ENCODE data around the gene ARL15. TPM values are rescaled to one million over a fixed set of nuclear protein-coding genes. Genes with fewer than 3 reads are reported as not detected.
"Not testable (repeated sequence)": the region's sequence is repeated elsewhere in the genome, so short reads cannot be mapped to it uniquely, and the experiment has no call there.

Gene ARL15
- total RNA-seq, 1 donor from 2014 or later = 24.3 TPM

- DNase-seq (ENCODE audit: low spot score) = no peak
These were observed 314.4 kb downstream of the ARL15 start for GRCh38 chr5:53996008-53996407.

- no peak for DNase-seq (ENCODE audit: low spot score)
These were observed 316.2 kb downstream of the ARL15 start for GRCh38 chr5:53994148-53994547.

- DNase-seq (ENCODE audit: low spot score) = no peak
These were observed 318.4 kb downstream of the ARL15 start for GRCh38 chr5:53991942-53992341.

- no peak for DNase-seq (ENCODE audit: low spot score)
These were observed 323.3 kb downstream of the ARL15 start for GRCh38 chr5:53987101-53987500.

GRCh38 chr5:53985796-53986195, 324.6 kb downstream of the ARL15 start:
- DNase-seq (ENCODE audit: low spot score) = no peak

GRCh38 chr5:53984971-53985370, 325.4 kb downstream of the ARL15 start:
- DNase-seq (ENCODE audit: low spot score) = no peak

GRCh38 chr5:53983568-53984460, 326.6 kb downstream of the ARL15 start:
- no peak for DNase-seq (ENCODE audit: low spot score)

- DNase-seq (ENCODE audit: low spot score) = not testable (repeated sequence)
These were observed 328.1 kb downstream of the ARL15 start for GRCh38 chr5:53982319-53982718.

- DNase-seq (ENCODE audit: low spot score) = no peak
These were observed 330.3 kb downstream of the ARL15 start for GRCh38 chr5:53980061-53980460.

GRCh38 chr5:53974021-53974420, 336.4 kb downstream of the ARL15 start:
- DNase-seq (ENCODE audit: low spot score) = no peak

- DNase-seq (ENCODE audit: low spot score) = no peak
These were observed 338.1 kb downstream of the ARL15 start for GRCh38 chr5:53972314-53972713.

- no peak for DNase-seq (ENCODE audit: low spot score)
These were observed 338.8 kb downstream of the ARL15 start for GRCh38 chr5:53971551-53971950.

- DNase-seq (ENCODE audit: low spot score) = no peak
These were observed 339.2 kb downstream of the ARL15 start for GRCh38 chr5:53971131-53971530.

GRCh38 chr5:53970475-53970874, 339.9 kb downstream of the ARL15 start:
- no peak for DNase-seq (ENCODE audit: low spot score)

- DNase-seq (ENCODE audit: low spot score) = no peak
These were observed 341.1 kb downstream of the ARL15 start for GRCh38 chr5:53969176-53969730.

GRCh38 chr5:53965459-53965858, 344.9 kb downstream of the ARL15 start:
- DNase-seq (ENCODE audit: low spot score) = no peak

- no peak for DNase-seq (ENCODE audit: low spot score)
These were observed 346.4 kb downstream of the ARL15 start for GRCh38 chr5:53963958-53964357.

GRCh38 chr5:53962306-53962705, 348.1 kb downstream of the ARL15 start:
- DNase-seq (ENCODE audit: low spot score) = no peak

- no peak for DNase-seq (ENCODE audit: low spot score)
These were observed 353.7 kb downstream of the ARL15 start for GRCh38 chr5:53956632-53957031.

GRCh38 chr5:53956196-53956595, 354.2 kb downstream of the ARL15 start:
- DNase-seq (ENCODE audit: low spot score) = no peak

- no peak for DNase-seq (ENCODE audit: low spot score)
These were observed 359.8 kb downstream of the ARL15 start for GRCh38 chr5:53950621-53951020.

- DNase-seq (ENCODE audit: low spot score) = no peak
These were observed 361.8 kb downstream of the ARL15 start for GRCh38 chr5:53948598-53948997.

Data from mesenteric fat pad (tissue), 1 donor.